COLO668 (cell line): ENCODE data around the gene MRPL24.

Experiments used
- DNase-seq: peaks from one replicate; lab custom pipeline; 2025; ENCODE audit not compliant: unreplicated experiment; lab: John Stamatoyannopoulos, UW

The MRPL24 gene

GRCh38 chr1:156744344-156744743 lies 3.5 kb upstream of the MRPL24 start:
- no peak for DNase-seq

- no peak for DNase-seq
Observed at GRCh38 chr1:156743367-156744302, 2.7 kb upstream of the MRPL24 start.

GRCh38 chr1:156742801-156743200 lies 1.9 kb upstream of the MRPL24 start:
- no peak for DNase-seq

- DNase-seq: no peak
Observed at GRCh38 chr1:156742017-156742416, 1.1 kb upstream of the MRPL24 start.

GRCh38 chr1:156741481-156741983 lies 644 bp upstream of the MRPL24 start:
- no peak for DNase-seq

- no peak for DNase-seq
Observed at GRCh38 chr1:156740237-156740740, 599 bp downstream of the MRPL24 start.

GRCh38 chr1:156738916-156739315 lies 2.0 kb downstream of the MRPL24 start:
- no peak for DNase-seq

- no peak for DNase-seq
Observed at GRCh38 chr1:156738407-156738806, 2.5 kb downstream of the MRPL24 start.

- no peak for DNase-seq
Observed at GRCh38 chr1:156733989-156734584, 6.8 kb downstream of the MRPL24 start.

- DNase-seq: peak; percentile 98
Observed at GRCh38 chr1:156728599-156729462, 12.1 kb downstream of the MRPL24 start, which contains the start of gene ISG20L2. Gene ISG20L2, minus strand, starts transcription at chr1:156728766. Its CDS starts 1,114 bp downstream, at chr1:156727652.

GRCh38 chr1:156727926-156728598 lies 12.8 kb downstream of the MRPL24 start, which contains the start of gene METTL25B:
Gene METTL25B, plus strand, starts transcription at chr1:156728469. Its CDS starts 636 bp downstream, at chr1:156729105.
- peak; percentile 94 for DNase-seq

GRCh38 chr1:156727492-156727891 lies 13.4 kb downstream of the MRPL24 start:
- no peak for DNase-seq

GRCh38 chr1:156726549-156727226 lies 14.2 kb downstream of the MRPL24 start:
- peak; percentile 66 for DNase-seq

GRCh38 chr1:156725683-156726280 lies 15.1 kb downstream of the MRPL24 start:
- peak; percentile 93 for DNase-seq

- no peak for DNase-seq
Observed at GRCh38 chr1:156721535-156721934, 19.4 kb downstream of the MRPL24 start.

- no peak for DNase-seq
Observed at GRCh38 chr1:156721131-156721530, 19.8 kb downstream of the MRPL24 start.

- DNase-seq: no peak
Observed at GRCh38 chr1:156717351-156717750, 23.5 kb downstream of the MRPL24 start.

GRCh38 chr1:156714830-156715229 lies 26.1 kb downstream of the MRPL24 start:
- no peak for DNase-seq

- DNase-seq: no peak
Observed at GRCh38 chr1:156712626-156713025, 28.3 kb downstream of the MRPL24 start.
